B cell (primary cell): Measurements from ENCODE around the gene NDUFV3. TPM values are rescaled to one million over a fixed set of nuclear protein-coding genes. Genes with fewer than 3 reads are reported as not detected.

Experiments
- ATAC-seq: fragments of 200-7000 bp; cut with Tn5 transposase; one replicate; pipeline ENCODE4 v1.10.0; 2021; ENCODE audit warnings: low read depth, mild to moderate bottlenecking, moderate number of reproducible peaks, moderate library complexity
- CTCF ChIA-PET: fragments of 350-600 bp; sonication (Branson Sonifier 250); formaldehyde crosslinking; loops from one replicate; lab custom pipeline; 2021; ENCODE audit warnings: antibody characterized with exemption, inconsistent platforms; lab: Charles Lee
- POLR2A ChIA-PET: fragments of 350-600 bp; sonication (Branson Sonifier 250); formaldehyde crosslinking; loops from one replicate; lab custom pipeline; 2021; ENCODE audit warnings: antibody characterized with exemption; lab: Charles Lee
- DNase-seq: peaks from one replicate; pipeline ENCODE4 v3.0.0; 2013
- H2AFZ ChIP-seq: 2 replicates; pipeline ENCODE4 v1.6.1; 2012; ENCODE audit warnings: mild to moderate bottlenecking, low read depth, low read length; ENCODE audit not compliant: insufficient read depth, poor library complexity, severe bottlenecking
- H3K27ac ChIP-seq, 2 donors: 1 replicate in 1 of 2; 2 replicates in 1 of 2; pipeline ENCODE4 v1.5.1; 2012 to 2013; ENCODE audit warnings: low read length in 2 of 2, mild to moderate bottlenecking in 2 of 2, moderate library complexity in 1 of 2
- H3K27me3 ChIP-seq, 4 experiments: fragments of 200-600 bp in 1 of 4; sonication (generic) in 1 of 4; replicated peaks in 1 of 4; 1 replicate in 2 of 4; 2 replicates in 2 of 4; pipeline versions ENCODE4 v1.6.1 to v1.7.0; 2013 to 2016; ENCODE audit warnings: low read length in 3 of 4, mild to moderate bottlenecking in 2 of 4, mixed read lengths in 1 of 4, moderate library complexity in 1 of 4; ENCODE audit not compliant: insufficient read depth in 4 of 4, control insufficient read depth in 3 of 4; ENCODE audit errors: control extremely low read depth in 1 of 4
- H3K36me3 ChIP-seq, 2 experiments: replicated peaks in 1 of 2; 1 replicate in 1 of 2; 2 replicates in 1 of 2; pipeline versions ENCODE4 v1.6.1 to v1.7.1; 2013; ENCODE audit warnings: low read length in 1 of 2; ENCODE audit not compliant: insufficient read depth in 2 of 2, control insufficient read depth in 1 of 2; ENCODE audit errors: control extremely low read depth in 1 of 2, extremely low read depth in 1 of 2
- H3K4me1 ChIP-seq, 2 donors: fragments of 200-600 bp in 1 of 2; sonication (generic) in 1 of 2; 1 replicate in 1 of 2; 2 replicates in 1 of 2; pipeline versions ENCODE4 v1.5.1 to v1.6.1; 2013 to 2017; ENCODE audit warnings: low read length in 2 of 2; ENCODE audit not compliant: control insufficient read depth in 2 of 2, insufficient read depth in 2 of 2
- H3K4me2 ChIP-seq: replicated peaks from 2 replicates; pipeline ENCODE3; 2012; ENCODE audit warnings: mild to moderate bottlenecking, low read depth, low read length; ENCODE audit not compliant: poor library complexity, severe bottlenecking
- H3K4me3 ChIP-seq, 5 experiments: fragments of 200-600 bp in 1 of 5; sonication (generic) in 1 of 5; 1 replicate in 3 of 5; 2 replicates in 2 of 5; pipeline versions ENCODE4 v1.5.1 to v1.7.0; 2011 to 2016; ENCODE audit warnings: low read length in 4 of 5, mild to moderate bottlenecking in 4 of 5, low read depth in 2 of 5, control low read depth in 1 of 5, moderate library complexity in 1 of 5; ENCODE audit not compliant: insufficient read depth in 1 of 5; ENCODE audit errors: control extremely low read depth in 1 of 5, extremely low read depth in 1 of 5
- H3K79me2 ChIP-seq: fragments of 200-600 bp; sonication (generic); one replicate; pipeline ENCODE4 v1.6.0; 2016; ENCODE audit warnings: low read length; ENCODE audit not compliant: control insufficient read depth, insufficient read depth
- H3K9ac ChIP-seq: fragments of 200-600 bp; sonication (generic); 2 replicates; pipeline ENCODE4 v1.6.1; 2017; ENCODE audit warnings: mild to moderate bottlenecking, low read length, moderate library complexity
- H3K9me3 ChIP-seq, 3 donors: one replicate each; pipeline versions ENCODE4 v1.6.1 to v1.7.1; 2013; ENCODE audit warnings: low read length in 2 of 3; ENCODE audit not compliant: control insufficient read depth in 2 of 3, insufficient read depth in 1 of 3; ENCODE audit errors: control extremely low read depth in 1 of 3
- H4K20me1 ChIP-seq: 2 replicates; pipeline ENCODE4 v1.6.0; 2012; ENCODE audit warnings: mild to moderate bottlenecking, low read length; ENCODE audit not compliant: insufficient read depth, control insufficient read depth, poor library complexity, severe bottlenecking
- H3K27ac Mint-ChIP-seq: one replicate; pipeline ENCODE4 v1.8.0; 2021; ENCODE audit warnings: mixed read lengths
- H3K27me3 Mint-ChIP-seq: one replicate; pipeline ENCODE4 v1.8.0; 2021; ENCODE audit warnings: mixed read lengths
- H3K4me1 Mint-ChIP-seq: one replicate; pipeline ENCODE4 v1.8.0; 2021; ENCODE audit warnings: mixed read lengths
- H3K4me3 Mint-ChIP-seq: one replicate; pipeline ENCODE4 v1.8.0; 2021; ENCODE audit warnings: mixed read lengths
- H3K9me3 Mint-ChIP-seq: one replicate; pipeline ENCODE4 v1.8.0; 2022; ENCODE audit warnings: mixed read lengths; ENCODE audit not compliant: insufficient read depth
- EZH2 ChIP-seq: IDR thresholded peaks from 2 replicates; pipeline ENCODE4 v1.6.1; 2012; ENCODE audit warnings: borderline replicate concordance, low read depth, mild to moderate bottlenecking, moderate library complexity, low read length; ENCODE audit not compliant: insufficient read depth, poor library complexity, severe bottlenecking
- WGBS: methylation state at CpG from one replicate; pipeline ENCODE4 v1.1.5; 2013; ENCODE audit warnings: missing lambda C conversion rate; ENCODE audit not compliant: insufficient coverage; 5-methylcytosine and 5-hydroxymethylcytosine counted together
- intact Hi-C: fragments of 100-400 bp; cut with micrococcal nuclease; formaldehyde crosslinking; loops from one replicate; pipeline ENCODE4 v1.10.0; 2022
- polyA plus RNA-seq: library from polyadenylated mRNA; depleted of rRNA; stranded (reverse); fragments of >200 nt; gene quantifications from 2 replicates; pipeline ENCODE4 v1.2.3, GENCODE V29; 2012
- total RNA-seq, 2 donors: library from RNA; stranded (reverse); fragments of 120-200 nt in 1 of 2; gene quantifications; 1 replicate in 1 of 2; 2 replicates in 1 of 2; pipeline versions ENCODE4 v1.2.3 to v1.2.4, GENCODE V29; 2013 to 2022
- TF ChIP-seq, protein P1 (sequence below): fragments of 200-600 bp; IDR thresholded peaks from one replicate; pipeline ENCODE4 v1.8.0; 2022; ENCODE audit warnings: antibody characterized with exemption, mild to moderate bottlenecking

Gene NDUFV3
- total and polyA plus RNA-seq, 2 donors (not counting 1 experiment from before 2014, with no cell fraction given) = 14.0 to 29.7 TPM

DNA sequence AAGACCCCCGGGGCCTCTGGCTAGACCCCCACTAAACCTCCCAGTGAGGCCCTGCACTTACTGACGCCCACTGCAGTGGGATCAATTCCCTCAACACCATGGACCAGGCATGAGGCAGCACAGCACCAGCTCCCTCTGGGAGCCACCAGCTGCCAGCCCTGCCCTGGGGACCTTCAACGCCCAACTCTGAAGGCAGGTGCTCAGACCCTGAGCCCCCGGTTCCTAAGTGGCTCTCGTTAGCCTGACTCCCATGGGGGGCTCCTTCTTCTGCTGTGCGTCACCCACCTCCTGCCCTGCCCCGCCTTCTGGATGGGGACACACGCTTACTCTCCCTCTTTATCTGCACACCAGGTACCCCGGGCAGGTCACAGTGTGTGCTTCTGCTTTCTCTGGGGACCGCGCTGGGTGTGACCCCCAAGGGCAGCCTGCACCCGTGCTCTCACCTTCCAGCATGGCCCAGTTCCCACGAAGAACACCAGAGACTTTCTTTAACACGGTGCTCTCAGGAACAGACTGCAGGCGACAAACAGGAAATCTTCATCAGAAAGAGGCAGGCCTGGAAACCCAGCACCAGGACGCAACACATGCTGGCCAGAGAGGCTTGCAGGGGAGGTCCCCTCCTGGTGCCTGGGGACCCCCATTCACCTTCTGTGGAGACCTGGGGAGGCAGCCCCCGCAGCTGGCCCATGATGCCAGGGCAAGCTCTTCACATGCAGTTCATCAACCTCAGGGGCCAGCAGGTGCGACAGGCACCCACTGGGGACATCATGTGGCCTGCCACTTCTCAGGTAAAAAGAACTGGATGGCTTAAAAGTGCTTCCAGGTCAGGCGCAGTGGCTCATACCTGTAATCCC lies 41.1 kb upstream of the NDUFV3 start:
- Histone ChIP-seq H3K4me3 (no peak overlapping the region), H3K79me2 (no peaks in the 10 kb centered on the region), H3K9ac (no peak overlapping the region), H3K27me3 (no peaks in the 10 kb centered on the region), H3K9me3 (peaks cover 0 to 3% (median 0%) of the 10 kb centered on the region in 3 donors), H2AFZ (no peak overlapping the region), H3K36me3 (peaks cover 0 to 76% of the 10 kb centered on the region in 2 experiments), H3K27ac (no peak overlapping the region), H4K20me1 (peaks cover 7% of the 10 kb centered on the region), H3K4me1 (no peaks in the 10 kb centered on the region), H3K4me2 (no peak overlapping the region)
- ATAC-seq (no peak), DNase-seq (no peak)
- H3K4me1 Mint-ChIP-seq = no peaks in the 10 kb centered on the region
- H3K27ac Mint-ChIP-seq = no peak overlapping the region
- POLR2A ChIA-PET = no interaction called here
- CTCF ChIA-PET = no interaction called here
- H3K9me3 Mint-ChIP-seq = no peaks in the 10 kb centered on the region
- no peak overlapping the region for H3K4me3 Mint-ChIP-seq
- WGBS = 46% methylated on average over 18 of the region's 19 CpGs
- intact Hi-C loops = no loop called here
- TF ChIP-seq, protein P1, sequence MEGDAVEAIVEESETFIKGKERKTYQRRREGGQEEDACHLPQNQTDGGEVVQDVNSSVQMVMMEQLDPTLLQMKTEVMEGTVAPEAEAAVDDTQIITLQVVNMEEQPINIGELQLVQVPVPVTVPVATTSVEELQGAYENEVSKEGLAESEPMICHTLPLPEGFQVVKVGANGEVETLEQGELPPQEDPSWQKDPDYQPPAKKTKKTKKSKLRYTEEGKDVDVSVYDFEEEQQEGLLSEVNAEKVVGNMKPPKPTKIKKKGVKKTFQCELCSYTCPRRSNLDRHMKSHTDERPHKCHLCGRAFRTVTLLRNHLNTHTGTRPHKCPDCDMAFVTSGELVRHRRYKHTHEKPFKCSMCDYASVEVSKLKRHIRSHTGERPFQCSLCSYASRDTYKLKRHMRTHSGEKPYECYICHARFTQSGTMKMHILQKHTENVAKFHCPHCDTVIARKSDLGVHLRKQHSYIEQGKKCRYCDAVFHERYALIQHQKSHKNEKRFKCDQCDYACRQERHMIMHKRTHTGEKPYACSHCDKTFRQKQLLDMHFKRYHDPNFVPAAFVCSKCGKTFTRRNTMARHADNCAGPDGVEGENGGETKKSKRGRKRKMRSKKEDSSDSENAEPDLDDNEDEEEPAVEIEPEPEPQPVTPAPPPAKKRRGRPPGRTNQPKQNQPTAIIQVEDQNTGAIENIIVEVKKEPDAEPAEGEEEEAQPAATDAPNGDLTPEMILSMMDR = no peak
- no peak for TF ChIP-seq EZH2
- no peaks in the 10 kb centered on the region for H3K27me3 Mint-ChIP-seq

DNA sequence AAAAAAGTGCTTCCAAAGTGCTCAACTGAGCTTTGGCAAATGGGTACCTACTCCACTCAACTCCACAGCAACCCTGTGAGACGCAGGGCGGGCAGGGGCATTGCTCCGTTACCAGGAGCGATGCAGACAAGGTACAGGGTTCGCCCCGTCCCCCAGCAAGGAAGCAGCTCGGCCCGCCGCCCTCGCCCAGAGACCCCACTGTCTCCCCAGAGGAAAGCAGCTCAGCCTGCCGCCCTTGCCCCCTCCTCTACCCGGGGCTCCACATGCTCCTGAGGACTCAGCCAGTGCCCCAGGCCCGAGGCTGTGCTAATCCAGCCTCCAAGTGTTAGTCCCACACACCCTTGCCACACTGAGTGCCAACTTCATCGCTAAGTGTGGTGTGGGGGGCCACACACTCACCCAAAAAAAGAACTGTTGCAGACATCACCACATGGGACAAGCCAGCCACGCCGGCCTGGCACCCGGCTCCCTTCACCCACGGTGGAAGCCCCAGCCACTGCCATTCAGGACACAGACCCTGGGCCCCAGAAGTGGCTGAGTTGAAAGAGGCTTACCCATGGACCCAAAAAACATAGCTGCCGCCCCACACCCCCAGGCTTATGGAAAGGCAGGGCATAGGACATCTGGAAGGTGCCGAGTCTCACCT lies 40.1 kb upstream of the NDUFV3 start:
- ATAC-seq = no peak
- H3K4me1 Mint-ChIP-seq = no peaks in the 10 kb centered on the region
- H3K9ac ChIP-seq = no peak overlapping the region
- POLR2A ChIA-PET = no interaction called here
- H3K27ac Mint-ChIP-seq = no peak overlapping the region
- H3K4me3 ChIP-seq = no peak overlapping the region
- CTCF ChIA-PET = no interaction called here
- H3K27me3 Mint-ChIP-seq = no peaks in the 10 kb centered on the region
- peaks cover 9% of the 10 kb centered on the region for H4K20me1 ChIP-seq
- H3K4me1 ChIP-seq = no peaks in the 10 kb centered on the region
- H3K4me2 ChIP-seq = no peak overlapping the region
- no peak overlapping the region for H3K4me3 Mint-ChIP-seq
- intact Hi-C loops = no loop called here
- H3K27me3 ChIP-seq = no peaks in the 10 kb centered on the region
- no peak overlapping the region for H3K27ac ChIP-seq
- WGBS = 96% methylated on average over 16 of the region's 20 CpGs
- H3K79me2 ChIP-seq = no peaks in the 10 kb centered on the region
- no peaks in the 10 kb centered on the region for H3K9me3 Mint-ChIP-seq
- TF ChIP-seq, protein P1 = no peak
- TF ChIP-seq EZH2 = no peak
- H2AFZ ChIP-seq = no peak overlapping the region
- peaks cover 2 to 74% of the 10 kb centered on the region in 2 experiments for H3K36me3 ChIP-seq
- H3K9me3 ChIP-seq = peaks cover 0 to 3% (median 0%) of the 10 kb centered on the region in 3 donors
- no peak for DNase-seq
